NCI-H2029 (cell line): ENCODE measurements around the gene PLA2G2E.
A peak's percentile ranks its signal among the peaks of the same experiment; 100 is the strongest.
"Not testable (repeated sequence)": the region's sequence is repeated elsewhere in the genome, so short reads cannot be mapped to it uniquely, and the experiment has no call there.

Experiments
- DNase-seq: peaks from one replicate; lab custom pipeline; 2025; lab: John Stamatoyannopoulos, UW

Gene PLA2G2E

DNA sequence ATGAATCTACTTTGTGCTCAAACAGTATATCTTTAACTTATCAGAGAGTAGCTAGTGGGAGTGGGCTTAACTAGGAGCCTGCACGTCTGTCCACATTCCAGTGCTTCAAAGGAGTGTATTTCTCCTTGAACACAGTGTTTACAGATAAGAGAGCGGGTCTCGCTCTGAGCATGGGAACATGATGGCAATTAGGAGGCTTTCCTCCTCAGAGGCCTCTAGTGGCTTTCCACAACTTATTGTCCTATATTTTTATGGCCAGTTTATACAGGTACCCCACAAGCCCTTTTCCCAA lies 3.7 kb upstream of the PLA2G2E start:
- DNase-seq, result not testable (repeated sequence)

DNA sequence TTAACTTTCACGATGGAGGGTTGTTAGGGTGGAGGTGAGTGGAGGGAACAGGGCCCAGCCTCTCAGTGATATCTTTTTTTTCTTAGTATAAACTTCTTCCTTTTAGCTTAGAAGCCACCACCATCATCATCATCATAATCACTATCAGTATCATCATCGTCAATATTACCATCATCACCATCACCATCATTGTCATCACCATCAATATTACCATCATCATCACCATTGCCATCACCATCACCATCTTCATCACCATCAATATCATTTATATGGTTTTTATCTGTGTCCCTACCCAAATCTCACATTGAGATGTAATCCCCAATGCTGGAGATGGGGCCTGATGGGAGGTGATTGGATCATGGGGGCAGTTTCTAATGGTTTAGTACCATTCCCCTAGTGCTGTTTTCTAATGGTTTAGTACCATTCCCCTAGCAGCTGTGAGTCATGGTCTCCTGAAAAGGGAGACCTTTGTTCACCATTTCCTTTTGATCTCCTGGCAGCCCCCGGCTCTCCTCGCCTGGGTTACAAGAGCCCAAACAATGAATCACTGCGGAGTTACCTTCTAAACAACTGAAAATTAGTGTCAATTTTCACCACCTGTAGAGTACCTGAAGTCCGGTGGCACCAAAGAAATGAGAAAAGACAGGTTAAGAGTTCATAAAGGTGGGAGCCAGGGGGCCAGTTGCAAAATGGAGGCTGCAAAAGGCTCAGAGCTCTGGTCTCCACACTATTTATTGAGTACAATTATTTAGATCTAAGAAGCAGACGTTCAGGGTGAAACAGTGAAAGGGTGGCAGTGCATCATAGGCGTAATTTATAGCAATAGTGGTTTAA lies 3.1 kb upstream of the PLA2G2E start:
- DNase-seq, result no peak

DNA sequence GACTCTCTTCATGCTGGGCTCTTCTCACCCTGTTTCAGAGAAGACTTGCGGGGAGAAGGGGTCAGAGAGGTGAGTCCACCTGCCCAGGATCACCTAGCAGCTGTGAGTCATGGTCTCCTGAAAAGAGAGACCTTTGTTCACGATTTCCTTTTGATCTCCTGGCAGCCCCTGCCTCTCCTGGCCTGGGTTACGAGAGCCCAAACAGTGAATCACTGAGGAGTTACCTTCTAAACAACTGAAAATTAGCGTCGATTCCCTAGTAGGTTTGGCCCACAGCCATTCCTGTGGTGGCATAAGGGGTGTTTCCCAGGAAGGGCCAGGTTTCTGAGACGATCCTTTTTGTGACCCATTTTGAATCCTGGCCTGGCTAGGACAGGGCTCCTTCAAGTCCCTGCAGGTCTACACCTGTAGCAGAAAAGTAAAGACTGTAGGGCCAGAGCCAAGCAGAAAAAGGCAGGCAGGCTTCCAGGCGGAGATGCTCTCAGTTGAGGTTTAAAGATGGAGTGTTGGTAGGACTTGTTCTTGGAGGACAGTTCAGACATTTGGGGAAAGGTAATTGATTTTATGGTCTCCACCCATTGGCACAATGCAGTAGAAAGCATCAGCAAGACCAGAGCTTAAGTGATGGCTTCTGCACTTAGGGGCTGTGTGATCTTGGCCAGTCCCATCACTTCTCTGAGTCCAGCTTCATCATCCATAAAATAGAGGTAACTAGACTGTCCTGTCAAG lies 2.1 kb upstream of the PLA2G2E start:
- DNase-seq, result peak; percentile 16

DNA sequence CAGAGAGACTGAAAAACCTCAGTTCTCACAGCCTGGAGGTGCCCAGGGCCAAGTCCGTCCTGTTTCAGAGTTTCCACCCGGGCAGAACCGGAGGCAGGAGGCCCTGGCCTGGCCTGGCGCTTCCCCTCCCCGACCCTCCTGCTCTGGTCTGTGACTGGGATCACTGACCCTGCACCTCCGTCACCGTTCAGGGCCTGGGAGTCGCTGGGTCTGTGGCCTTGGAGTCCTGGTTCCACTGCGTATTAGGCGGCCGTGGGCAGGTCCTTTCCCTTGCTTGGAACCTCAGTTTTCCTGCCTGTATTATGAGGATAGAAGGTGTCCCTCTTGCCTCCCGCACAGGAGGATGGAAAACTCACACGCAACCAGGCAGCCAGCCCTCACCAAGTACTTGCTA lies 533 bp upstream of the PLA2G2E start:
- no peak for DNase-seq

DNA sequence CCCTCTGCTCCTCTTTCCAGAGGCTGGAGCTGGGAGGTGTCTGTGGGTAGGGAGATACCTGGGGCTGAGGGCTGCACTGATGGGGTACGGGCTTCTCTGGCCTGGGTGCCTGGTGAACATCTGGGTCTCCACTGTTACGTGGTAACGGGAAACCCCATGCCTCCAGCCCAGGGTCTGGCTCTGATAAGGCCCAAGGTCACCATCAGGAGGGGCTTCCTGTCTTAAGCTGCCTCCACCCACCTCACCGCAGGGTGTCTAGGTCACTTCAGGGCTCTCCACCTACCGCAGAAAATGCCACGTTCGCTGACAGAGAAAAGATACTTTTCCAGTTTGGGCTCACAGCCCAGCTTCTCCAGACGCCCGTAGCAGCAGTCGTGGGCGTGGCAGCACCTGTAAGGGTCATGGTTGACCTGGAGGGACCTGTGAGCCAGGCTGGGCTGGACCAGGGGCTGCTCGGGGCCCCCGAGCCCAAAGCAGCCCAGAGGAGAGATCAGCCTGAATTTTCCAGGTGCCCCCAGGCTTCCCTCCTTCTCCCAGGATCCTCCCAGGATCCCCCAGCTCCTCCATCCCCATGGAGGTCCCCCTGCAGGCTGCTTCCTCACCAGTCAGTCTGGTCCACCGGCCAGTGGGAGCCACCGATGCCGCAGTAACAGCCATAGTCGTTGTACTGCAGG lies 1.3 kb downstream of the PLA2G2E start:
- DNase-seq, result no peak

DNA sequence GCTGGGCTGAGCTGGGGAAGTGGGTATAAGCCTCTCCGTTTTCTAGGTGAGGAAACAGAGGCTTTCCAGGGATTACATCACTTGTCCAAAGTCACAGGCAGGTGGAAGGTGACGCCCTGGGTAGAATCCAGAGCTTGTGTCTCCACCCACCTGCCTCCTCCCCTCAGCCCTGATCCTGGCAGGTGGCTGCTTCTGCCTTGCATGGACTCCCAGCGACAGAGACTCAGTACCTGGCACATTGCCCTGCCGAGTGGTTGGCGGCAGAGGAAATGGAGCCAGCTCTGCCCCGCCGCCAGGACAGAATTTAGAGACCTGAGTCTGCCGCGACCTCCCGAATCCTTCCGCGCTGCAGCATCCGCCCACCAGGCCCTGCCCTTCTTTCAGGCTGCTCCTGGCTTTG lies 2.1 kb downstream of the PLA2G2E start:
- peak; percentile 91 for DNase-seq

DNA sequence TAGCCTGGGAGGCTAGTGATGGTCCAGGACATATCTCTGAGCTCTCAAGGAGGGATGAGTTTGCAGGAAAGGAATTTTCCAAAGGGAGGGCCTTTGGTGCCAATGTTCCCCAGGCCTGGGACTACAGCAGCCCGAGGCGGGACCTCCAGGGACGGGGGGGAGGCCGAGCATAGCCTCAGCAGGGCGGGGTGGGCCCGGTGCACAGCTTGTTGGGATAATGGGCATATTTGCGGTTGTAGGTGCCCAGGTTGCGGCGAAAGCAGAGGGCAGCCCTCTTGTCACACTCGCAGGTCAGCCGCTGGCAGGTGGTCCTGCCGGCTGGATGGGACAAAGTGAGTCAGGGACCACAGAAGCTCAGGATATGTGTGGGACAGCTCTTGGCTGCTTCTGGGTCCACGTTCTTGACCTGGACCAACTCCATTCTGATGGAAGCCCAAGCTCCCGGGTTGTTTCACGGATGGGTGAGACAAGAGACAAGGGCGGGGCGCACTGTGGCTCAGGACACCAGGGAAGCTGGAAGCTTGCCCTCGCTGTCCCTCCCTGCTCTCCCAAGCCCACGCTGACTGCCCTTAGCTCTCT lies 3.2 kb downstream of the PLA2G2E start:
- no peak for DNase-seq

DNA sequence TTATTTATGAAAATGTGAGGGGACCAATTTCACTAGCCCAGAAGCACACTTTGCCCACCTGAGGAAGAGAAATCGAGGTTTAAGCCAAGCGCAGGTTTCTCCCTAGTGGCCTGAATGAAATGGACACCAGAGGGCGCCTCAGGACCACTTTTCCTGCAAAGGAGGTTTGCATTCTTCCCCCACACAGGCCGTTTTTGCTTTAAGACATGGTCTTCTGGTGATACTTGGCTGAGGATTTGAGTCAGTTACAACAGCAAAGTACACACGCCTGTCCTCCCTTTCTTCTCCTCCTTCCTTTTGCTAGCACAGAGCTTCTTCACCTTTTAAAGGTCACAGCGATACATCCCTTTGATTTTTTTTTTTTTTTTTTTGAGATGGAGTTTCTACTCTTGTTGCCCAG lies 5.4 kb downstream of the PLA2G2E start:
- DNase-seq, result peak; percentile 45

DNA sequence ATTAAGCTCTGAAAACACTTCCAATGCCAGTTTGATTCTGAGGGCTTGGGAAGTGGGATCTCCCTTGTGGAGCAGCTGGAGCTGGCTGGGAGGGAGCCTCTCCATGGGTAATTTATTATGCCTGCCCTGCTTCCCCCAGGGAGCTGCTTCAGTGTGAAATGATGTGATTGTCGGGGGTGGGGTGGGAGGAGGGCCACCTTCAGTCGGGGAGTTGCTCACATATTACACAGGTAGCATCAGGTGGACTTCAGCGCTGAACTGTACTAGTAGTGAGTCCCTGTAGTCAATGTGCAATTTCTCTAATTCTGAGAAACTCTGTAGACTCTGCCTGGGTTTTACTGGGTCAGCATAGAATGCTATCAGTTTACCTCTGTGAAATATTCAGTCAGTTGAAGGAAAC lies 12.8 kb downstream of the PLA2G2E start:
- no peak for DNase-seq

DNA sequence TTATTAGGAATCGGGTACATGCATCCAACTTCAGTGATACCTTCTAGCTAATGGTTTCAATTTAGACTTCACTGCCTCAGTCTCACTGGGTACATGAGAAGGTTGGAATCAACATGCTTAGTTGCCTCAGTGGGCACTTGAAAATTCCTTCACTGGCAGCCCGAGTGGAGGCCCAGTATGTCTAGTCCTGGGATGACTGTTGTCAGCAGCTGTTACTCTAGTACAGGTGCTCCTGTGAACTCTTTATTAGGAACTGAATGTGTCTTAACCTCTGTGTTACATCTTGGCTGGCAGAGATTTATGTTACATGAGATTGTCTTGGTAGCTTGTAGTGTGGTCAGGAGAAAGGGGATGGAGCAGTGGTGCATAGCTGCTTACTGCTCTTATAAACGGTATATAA lies 13.4 kb downstream of the PLA2G2E start:
- DNase-seq, result no peak

DNA sequence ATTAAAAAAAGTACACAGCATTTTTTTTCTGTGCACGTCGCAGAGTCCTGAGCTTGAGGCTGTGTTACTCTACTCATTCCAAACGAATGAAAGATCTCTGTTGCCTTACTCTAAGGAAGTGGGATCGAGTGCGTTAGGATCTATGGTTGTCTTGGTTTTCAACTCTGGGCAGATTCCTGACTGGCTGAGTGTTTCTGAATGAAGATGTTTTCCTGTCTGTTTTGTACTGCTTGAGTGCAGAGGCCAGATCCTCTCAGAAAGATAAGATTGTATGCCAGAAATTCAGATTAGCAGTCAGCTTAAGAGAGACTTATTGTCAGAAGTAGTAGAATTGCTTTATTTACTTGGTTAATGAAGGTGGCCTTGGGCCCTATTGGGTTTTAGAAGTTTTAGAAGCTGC lies 14.0 kb downstream of the PLA2G2E start:
- no peak for DNase-seq

DNA sequence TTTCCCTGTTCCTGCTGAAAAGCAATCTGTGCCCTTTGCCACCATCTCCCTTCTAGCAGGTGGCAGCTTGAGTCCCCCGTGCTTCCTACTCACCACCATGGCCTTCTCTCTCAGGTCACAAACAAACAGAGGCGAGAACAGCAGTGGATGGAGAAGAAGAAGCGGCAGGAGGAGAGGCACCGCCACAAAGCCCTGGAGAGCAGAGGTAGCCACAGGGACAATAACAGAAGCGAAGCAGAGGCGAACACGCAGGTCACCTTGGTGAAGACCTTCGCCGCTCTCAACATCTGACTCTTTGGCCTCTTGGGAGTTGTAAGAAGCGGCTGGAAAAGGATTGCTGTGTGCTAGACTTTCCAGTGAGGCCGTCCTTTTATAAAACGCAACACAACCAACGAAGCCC lies 16.0 kb downstream of the PLA2G2E start:
- no peak for DNase-seq

DNA sequence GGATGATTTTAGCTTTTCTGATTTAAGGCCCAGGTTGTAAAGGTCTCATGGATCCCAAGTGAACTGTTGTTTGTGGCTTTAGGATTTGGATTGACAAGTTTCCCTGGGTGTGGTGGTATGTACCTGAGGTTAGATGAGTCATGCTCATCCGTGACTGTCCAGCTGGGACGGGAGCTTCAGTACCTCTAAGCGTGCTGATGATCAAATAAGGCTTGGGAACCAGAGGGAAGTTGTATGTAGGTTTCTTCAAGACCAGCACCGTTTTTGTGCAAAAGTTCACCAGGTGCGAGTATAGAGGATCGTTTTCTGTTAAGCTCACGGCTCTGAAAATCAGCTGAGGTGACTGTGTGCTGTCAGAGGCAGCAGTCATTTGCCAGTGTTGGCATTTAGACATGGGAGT lies 19.8 kb downstream of the PLA2G2E start:
- DNase-seq, result no peak

DNA sequence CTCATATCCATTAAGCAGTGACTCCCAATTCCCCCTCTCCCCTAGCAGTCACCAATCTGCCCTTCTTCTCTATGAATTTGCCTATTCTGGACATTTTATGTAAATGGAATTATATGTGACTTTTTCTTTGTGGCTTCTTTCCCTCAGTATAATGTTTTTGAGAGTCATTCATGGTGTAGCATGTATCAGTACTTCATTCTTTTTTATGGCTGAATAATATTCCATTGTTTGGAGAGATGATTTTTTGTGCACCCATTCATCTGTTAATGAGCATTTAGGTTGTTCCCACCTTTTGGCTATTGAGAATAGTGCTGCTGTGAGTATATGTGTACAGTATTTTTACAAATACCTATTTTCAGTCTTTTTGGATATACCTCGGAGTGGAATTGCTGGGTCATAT lies 21.8 kb downstream of the PLA2G2E start:
- DNase-seq, result no peak

DNA sequence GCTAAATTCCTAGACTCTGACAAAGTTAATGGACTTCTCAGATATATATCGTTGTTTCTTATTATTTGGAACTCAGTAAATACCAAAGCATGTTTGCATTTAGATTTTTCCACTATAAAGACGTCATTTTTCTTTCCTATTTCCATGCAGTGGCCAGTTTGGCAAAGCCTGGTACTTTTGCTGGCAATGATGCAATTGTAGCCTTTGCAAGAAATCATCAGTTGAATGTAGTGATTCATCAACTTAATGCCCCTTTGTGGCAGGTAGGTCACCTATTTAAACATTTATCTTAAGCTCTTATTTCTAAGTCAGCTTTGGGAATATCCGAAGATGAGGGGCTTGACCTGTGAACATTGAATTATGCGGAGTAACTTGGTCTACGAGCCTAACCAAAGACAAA lies 29.2 kb downstream of the PLA2G2E start:
- DNase-seq, result no peak

DNA sequence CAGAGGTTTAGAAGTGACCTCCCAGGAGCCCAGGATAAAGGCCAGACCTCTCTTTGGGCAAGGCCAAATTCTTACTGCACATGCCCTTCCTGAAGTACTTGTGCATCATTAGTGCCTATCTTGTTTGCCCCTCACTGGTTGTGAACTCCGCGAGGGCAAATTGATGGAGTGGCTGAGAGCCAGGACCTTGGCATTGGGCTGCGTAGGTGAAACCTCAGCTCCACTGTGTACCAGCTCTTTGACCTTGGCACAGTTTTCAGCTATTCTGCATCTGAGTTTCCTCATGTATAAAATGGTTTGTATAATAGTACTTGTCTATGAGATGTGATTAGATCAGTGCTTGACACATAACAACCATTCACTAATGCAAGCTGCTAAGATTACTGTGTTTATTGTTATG lies 29.7 kb downstream of the PLA2G2E start:
- DNase-seq, result no peak

DNA sequence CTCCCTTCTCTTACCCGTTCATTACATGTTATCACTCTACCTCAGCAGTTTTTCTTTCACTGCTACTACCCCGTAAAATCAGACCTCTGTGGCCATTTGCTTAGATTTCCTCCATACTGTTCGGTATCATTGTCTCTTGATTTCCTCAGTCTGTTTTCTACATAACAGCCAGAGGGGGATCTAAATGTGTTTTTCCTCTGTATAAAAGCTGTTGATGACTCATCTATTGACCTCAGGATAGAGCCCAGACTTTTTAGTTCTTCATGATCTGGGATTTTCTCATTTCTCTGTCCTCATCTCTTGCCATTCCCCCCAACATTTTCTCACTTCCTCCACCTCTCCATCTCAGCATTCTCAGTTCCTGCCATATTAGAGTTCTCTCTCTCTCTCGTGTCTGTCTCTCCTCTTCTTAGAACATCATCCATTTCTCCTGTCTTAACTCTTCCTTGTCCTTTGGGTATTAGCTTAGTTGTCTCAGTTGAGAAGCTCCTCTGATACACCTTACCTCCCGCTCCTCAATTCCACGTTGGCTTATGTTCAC lies 30.7 kb downstream of the PLA2G2E start:
- no peak for DNase-seq

DNA sequence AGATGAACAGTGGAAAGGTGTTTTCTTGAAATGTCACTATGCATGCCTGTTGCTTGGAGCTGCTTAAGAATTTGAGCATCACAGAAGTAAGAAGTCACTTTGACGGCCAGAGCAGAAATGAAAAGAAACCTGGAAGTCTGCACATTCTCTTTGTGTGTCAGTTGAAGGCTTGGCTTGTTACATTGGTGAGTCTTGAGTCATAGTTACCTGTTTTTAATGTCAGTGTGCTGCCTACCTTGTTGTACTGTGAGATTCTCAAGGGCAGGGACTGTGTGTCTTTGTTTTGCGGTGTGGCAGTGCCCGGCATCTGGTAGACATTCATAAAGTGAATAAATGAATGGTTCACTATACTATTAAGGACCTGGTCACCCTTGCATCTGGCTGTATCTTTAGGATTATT lies 31.3 kb downstream of the PLA2G2E start:
- DNase-seq, result no peak

DNA sequence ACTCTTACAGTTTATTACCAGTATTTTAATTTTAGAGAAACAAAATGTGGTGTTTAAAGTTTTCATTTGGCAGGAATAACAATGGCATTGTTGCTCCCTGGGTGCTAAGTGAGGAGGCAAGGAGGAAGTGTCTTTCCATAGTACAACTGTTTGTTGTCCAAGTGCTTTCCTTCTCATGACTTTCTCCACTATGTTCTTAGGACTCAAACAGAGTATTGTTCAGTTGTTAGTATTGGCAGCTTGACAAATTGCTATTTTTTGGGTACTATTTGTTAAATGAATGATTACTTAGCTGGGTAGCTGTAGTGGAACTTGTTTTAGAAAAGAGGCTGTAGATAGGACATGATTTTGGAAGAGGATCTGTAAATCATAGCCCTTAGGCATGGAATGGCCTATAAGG lies 33.8 kb downstream of the PLA2G2E start:
- DNase-seq, result no peak

DNA sequence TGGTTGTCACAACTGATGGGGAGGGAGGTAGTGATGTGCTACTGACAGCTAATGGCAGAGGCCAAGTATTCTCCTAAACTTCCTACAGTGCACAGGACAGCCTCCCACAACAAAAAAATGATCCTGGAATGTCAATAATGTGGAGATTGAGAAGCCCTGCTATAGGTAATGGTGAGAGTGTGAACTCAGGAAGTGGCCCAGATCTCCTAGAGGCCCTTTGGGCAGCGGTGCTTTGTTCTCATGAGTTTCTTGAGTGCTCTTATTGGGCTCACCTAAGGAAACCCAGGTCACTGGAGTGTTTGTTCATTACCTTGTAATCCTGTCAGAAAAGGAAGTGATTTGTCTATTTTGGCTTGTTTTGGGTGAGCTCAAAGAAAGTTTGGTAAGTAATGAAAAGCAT lies 35.3 kb downstream of the PLA2G2E start:
- DNase-seq, result no peak

DNA sequence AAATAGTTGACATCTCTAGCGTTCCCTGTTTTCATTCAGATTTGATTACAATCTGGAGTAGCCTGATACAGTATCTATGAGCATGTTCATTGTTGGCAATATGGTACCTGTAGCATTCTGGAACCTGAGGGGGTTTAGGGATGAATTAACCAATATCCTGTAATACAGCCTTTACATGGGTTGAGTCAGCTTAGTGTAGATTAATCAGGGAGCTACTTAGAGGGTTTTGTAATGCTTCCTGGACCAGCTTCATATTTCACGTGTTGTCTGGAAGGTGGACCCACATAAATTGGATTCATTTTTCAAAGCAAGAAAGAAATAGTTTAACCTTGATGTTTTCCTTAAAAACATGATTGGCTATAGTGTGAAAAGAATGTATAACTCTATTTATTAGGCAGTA lies 37.6 kb downstream of the PLA2G2E start:
- no peak for DNase-seq

DNA sequence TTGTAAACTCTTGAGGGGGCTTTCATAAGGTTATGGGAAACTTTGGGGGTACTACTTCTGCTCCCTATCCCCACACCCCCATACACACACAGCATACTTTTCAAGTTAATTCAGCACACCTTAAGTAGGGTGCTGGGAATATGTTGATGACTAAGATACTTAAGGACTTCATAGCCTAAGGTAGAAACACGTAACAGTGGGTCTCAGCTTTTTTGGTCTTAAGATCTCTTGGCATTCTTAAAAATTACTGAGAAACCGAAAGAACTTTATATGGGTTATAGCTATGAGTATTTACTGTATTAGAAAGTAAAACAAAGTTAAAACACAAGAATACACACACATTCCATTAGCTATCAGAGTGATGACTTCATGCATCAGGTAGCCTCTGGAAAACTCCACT lies 39.1 kb downstream of the PLA2G2E start:
- no peak for DNase-seq
